ENCODE measurements around the gene POLQ. TPM values are rescaled to one million over a fixed set of nuclear protein-coding genes. Genes with fewer than 3 reads are reported as not detected.

The POLQ gene
- total RNA-seq, 4 donors from 2014 or later, result 0.10 to 0.40 (median 0.17) TPM; not detected in 1

DNA sequence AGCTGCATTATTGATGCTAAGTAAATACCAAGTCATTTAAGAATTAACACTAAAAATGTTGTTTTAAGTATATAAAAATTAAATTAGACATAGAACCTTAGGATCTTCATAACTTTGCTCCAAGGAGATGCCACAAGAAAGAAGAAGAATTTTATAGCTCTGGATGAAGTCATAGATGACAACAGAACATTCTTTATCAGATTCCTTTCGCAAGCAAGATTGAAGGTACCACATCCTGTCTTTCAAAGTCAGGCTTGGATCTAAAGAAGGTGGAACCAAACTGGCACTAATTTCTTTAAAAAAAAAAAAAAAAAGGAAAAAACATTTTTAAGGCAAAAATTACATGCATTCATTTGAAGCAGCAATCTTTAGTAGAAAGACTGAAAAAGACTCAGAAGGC, 62.5 kb downstream of the POLQ start:
- no peak for DNase-seq
- Histone ChIP-seq H3K27me3 (no peaks in the 10 kb centered on the region), H3K27ac (no peak overlapping the region), H3K36me3 (no peaks in the 10 kb centered on the region), H3K4me3 (replicated peaks in 1 of 3) (no peak overlapping the region), H3K4me1 (no peaks in the 10 kb centered on the region), H3K9me3 (no peaks in the 10 kb centered on the region)
- no peak for TF ChIP-seq POLR2A (IDR thresholded peaks at IDR 0.05)
- TF ChIP-seq, protein P1, sequence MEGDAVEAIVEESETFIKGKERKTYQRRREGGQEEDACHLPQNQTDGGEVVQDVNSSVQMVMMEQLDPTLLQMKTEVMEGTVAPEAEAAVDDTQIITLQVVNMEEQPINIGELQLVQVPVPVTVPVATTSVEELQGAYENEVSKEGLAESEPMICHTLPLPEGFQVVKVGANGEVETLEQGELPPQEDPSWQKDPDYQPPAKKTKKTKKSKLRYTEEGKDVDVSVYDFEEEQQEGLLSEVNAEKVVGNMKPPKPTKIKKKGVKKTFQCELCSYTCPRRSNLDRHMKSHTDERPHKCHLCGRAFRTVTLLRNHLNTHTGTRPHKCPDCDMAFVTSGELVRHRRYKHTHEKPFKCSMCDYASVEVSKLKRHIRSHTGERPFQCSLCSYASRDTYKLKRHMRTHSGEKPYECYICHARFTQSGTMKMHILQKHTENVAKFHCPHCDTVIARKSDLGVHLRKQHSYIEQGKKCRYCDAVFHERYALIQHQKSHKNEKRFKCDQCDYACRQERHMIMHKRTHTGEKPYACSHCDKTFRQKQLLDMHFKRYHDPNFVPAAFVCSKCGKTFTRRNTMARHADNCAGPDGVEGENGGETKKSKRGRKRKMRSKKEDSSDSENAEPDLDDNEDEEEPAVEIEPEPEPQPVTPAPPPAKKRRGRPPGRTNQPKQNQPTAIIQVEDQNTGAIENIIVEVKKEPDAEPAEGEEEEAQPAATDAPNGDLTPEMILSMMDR (IDR thresholded peaks at IDR 0.05), result no peak
- intact Hi-C loops (cut with DNase I), result no loop called here
- 88 to 100% methylated on average over 1 of the region's 1 CpG for WGBS, 2 donors

DNA sequence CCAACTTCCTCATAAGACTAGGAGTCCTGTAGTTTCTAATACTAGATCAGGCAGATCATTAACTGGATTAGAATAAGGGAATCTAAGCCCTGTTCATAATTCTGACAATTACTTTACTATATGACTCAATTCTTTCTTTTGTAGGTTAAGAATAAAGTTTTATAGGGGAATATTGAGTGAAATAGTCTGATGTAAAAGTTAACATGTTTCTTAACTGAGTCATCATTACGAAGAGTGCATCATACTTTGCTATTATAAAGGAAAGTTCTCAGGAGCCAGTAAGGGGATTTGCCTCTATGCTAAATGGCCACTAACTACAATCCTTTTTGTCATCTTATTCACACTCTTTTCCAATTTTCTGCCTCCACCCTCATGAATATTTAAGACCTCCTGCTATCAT, 63.1 kb downstream of the POLQ start:
- DNase-seq, result no peak
- no peak for TF ChIP-seq POLR2A (IDR thresholded peaks at IDR 0.05)
- TF ChIP-seq, protein P1 (IDR thresholded peaks at IDR 0.05), result no peak
- intact Hi-C loops (cut with DNase I), result no loop called here
- Histone ChIP-seq H3K36me3 (no peaks in the 10 kb centered on the region), H3K4me1 (no peaks in the 10 kb centered on the region), H3K4me3 (replicated peaks in 1 of 3) (no peak overlapping the region), H3K27ac (no peak overlapping the region), H3K27me3 (no peaks in the 10 kb centered on the region), H3K9me3 (no peaks in the 10 kb centered on the region)
- 98% methylated on average over 1 of the region's 1 CpG for WGBS, 2 donors

DNA sequence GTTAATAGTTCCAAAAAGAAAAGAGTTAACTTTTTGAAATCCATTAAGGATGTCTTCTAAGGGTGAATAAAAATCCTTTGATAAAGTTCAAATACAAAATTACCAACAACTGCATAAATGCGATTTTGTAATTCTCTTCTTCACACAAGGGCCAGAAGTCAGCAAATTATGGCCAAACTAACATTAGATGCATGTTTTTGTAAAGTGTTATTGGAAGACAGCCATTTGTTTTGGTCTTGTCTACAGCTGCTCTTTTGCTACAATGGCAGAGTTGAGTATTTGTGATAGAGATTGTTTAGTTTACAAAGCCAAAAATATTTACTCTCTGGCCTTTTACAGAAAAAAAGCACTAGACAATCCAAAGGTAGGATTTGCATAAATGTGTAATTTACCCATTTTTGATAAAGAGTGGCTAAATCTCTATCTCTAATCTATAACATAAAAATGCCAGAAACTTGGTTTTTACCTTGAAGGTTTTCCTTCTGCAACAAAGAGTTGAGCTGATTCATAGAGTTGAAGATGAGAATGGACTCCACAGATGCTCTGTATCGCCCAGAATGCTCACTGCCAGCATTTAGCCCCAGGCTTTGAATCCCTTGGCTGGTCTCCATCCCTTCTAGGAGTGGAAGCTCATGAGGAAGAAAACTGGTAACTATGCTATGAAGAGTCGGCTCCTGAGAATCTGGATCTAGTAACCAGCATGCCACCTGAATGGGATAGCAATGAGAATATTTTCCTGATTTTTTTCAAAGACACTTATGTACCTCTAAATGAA, 64.5 kb downstream of the POLQ start:
- TF ChIP-seq, protein P1 (IDR thresholded peaks at IDR 0.05), result no peak
- TF ChIP-seq POLR2A (IDR thresholded peaks at IDR 0.05), result no peak
- intact Hi-C loops (cut with DNase I), result no loop called here
- H3K4me1 ChIP-seq, result no peaks in the 10 kb centered on the region
- H3K27me3 ChIP-seq, result no peaks in the 10 kb centered on the region
- 91 to 96% methylated on average over 3 of the region's 3 CpGs for WGBS, 2 donors
- DNase-seq, result no peak
- no peak overlapping the region for H3K4me3 ChIP-seq (replicated peaks in 1 of 3)
- no peaks in the 10 kb centered on the region for H3K36me3 ChIP-seq
- H3K27ac ChIP-seq, result no peak overlapping the region
- H3K9me3 ChIP-seq, result no peaks in the 10 kb centered on the region

DNA sequence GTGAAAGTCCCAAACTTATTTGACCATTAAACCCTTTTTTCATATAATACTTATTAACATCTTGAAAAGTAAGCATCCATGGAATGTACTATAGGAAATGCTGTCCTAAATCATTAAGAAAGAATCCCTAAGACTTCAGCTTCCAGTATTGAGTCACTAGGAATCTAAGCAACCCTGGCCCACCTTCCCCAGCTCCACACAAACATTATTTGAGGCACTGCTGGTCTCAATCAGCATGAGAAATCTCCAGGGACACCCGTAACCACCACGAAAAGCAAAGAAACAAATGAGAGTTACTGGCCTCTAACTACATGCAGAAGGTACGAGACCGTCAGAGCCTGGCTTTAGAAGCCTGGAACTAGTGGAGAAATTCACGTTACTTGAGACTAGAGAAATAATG, 68.2 kb downstream of the POLQ start:
- DNase-seq, result no peak
- 84 to 91% methylated on average over 5 of the region's 5 CpGs for WGBS, 2 donors
- Histone ChIP-seq H3K36me3 (no peaks in the 10 kb centered on the region), H3K27ac (no peak overlapping the region), H3K4me1 (no peaks in the 10 kb centered on the region), H3K9me3 (no peaks in the 10 kb centered on the region), H3K4me3 (replicated peaks in 1 of 3) (no peak overlapping the region), H3K27me3 (no peaks in the 10 kb centered on the region)
- TF ChIP-seq, protein P1 (IDR thresholded peaks at IDR 0.05), result no peak
- TF ChIP-seq POLR2A (IDR thresholded peaks at IDR 0.05), result no peak
- intact Hi-C loops (cut with DNase I), result no loop called here

DNA sequence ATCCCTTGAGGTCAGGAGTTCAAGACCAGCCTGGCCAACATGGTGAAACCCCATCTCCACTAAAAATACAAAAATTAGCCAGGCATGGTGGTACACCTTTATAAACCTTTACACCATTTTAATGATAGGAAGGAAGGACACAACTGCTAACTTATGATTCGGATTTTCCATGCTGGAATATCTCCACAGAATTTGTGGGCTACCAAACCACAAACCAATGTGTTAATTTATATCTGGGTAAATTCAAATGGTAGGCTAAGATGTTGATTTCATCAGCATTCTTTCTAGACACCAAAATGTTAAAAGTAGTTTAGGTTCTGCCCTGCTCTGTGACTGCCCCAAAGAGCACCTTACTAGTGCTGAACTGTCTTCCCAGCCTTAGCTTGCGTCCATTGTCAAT, 72.8 kb downstream of the POLQ start:
- Histone ChIP-seq H3K27ac (no peak overlapping the region), H3K36me3 (no peaks in the 10 kb centered on the region), H3K9me3 (no peaks in the 10 kb centered on the region), H3K4me3 (replicated peaks in 1 of 3) (no peak overlapping the region), H3K4me1 (no peaks in the 10 kb centered on the region), H3K27me3 (no peaks in the 10 kb centered on the region)
- no peak for DNase-seq
- intact Hi-C loops (cut with DNase I), result no loop called here
- TF ChIP-seq POLR2A (IDR thresholded peaks at IDR 0.05), result no peak
- TF ChIP-seq, protein P1 (IDR thresholded peaks at IDR 0.05), result no peak
- WGBS, 2 donors, result 95 to 96% methylated on average over 2 of the region's 2 CpGs
